Stimulated activated CD8-positive, alpha-beta memory T cell treated with anti-CD3 and anti-CD28 coated beads, Interleukin-15, amount 100 ng/mL, for 48 hours (primary cell): ENCODE data around the gene AK4.
"Not testable (repeated sequence)": the region's sequence is repeated elsewhere in the genome, so short reads cannot be mapped to it uniquely, and the experiment has no call there.

Experiments
- DNase-seq, 2 donors: peaks; one replicate each; pipeline ENCODE4 v3.0.0-alpha.2; 2020; ENCODE audit warnings: low read depth in 2 of 2

AK4 gene

DNA sequence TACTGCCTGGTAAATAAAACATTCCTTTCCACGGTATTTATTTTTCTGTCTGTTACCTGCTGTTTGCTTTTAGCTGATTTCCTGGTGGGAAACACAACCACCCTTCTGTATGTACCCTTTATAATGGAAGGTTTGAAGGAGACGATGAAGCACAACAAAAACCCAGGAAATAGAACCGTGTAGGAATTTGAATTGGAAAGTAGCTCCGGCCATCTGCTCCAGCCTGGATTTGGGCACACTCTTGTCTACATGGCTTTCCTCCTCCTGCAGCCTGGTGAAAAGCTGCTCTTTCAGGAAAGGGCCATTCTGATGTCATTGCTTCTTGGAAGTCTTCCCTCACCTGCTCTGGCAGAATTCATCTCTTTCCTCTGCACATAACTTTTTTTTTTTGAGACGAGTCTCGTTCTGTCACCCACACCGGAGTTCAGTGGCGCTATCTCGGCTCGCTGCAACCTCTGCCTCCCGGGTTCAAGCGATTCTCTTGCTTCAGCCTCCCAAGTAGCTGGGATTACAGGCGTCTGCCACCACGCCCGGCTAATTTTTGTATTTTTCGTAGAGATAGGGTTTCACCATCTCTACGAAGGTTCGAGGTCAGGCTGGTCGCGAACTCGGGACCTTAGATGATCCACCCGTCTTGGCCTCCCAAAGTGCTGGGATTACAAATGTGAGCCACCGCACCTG is 2.7 kb downstream of the AK4 start:
- no peak for DNase-seq

DNA sequence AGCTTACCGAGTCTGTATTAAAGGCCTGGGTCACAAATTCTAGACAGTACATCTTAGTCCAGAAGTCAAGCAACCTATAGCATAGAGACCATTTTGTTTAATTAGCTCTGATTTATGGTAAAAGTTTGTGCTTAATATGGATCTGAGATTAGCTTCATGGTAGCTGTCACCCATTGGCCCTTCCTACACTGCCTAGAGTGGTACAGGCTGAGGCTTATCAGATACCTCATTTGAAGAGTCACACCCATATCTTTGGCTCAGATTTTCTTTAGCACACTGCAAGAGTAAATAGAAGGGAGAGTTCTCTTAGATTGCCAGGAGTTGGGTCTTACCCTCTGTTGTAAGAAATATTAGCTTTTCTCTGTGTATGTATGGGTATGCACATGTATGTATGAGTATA is 3.6 kb downstream of the AK4 start:
- DNase-seq = no peak

DNA sequence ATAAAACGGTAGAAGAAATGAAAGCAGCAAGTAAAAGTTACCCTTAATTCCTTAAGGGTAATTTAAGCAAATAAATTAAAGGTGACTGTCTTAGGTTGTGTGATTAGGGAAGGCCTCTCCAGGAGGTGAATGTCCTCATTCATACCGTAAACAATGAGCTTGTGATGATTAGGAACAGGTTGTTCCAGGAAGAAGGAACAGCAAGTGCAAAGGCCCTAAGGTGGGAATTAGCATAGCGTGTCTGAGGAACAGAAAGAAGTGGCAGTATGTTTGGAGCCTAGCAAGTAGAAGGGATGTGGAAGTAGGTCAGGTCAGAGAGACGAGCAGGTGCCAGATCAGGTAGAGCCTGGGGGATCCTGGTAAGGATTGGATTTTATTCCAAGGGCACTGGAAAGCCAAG is 5.6 kb downstream of the AK4 start:
- no peak for DNase-seq

DNA sequence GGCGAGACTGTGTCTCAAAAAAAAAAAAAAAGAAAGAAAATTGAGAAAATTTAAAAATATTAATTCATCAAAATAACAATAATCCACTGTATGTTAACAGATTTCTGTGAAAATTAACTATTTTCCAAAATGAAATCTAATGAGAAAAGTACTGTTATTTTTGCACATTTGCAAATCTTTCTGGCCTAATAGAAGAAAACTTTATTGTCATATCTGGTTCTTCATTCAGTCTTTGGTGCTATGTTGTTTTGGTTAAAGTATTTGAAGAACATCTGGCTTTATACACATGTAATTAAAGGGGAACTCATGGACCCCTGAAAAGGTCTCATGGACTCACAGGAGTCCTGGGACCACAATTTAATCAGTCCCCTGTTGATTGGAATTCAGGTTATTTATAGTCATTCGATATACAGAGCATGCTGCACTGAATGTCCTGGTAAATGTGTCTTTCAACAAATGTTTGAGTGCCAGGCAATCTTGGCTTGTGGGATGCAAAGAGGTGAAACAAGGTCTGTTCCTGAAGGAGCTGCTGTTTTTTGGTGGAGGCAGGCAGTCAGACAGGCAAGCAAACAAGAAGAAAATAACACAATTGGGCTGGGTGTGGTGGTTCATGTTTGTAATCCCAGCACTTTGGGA is 9.0 kb downstream of the AK4 start:
- no peak for DNase-seq

DNA sequence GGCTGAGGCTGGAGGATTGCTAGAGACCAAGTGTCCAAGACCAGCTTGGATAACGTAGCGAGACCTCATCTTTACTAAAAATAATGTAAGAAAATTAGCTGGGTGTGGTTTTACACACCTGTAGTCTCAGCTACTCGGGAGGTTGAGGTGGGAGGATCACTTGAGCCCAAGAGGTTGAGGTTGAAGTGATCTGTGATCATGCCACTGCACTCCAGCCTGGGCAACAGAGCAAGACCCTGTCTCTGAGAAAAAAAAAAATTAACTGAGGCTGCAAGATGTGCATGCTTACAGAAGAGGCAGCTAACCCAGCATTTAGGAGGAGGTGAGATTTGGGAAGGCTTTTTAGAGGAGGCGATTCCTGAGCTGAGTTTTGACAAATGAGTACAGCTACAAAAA is 9.5 kb downstream of the AK4 start:
- DNase-seq = no peak

DNA sequence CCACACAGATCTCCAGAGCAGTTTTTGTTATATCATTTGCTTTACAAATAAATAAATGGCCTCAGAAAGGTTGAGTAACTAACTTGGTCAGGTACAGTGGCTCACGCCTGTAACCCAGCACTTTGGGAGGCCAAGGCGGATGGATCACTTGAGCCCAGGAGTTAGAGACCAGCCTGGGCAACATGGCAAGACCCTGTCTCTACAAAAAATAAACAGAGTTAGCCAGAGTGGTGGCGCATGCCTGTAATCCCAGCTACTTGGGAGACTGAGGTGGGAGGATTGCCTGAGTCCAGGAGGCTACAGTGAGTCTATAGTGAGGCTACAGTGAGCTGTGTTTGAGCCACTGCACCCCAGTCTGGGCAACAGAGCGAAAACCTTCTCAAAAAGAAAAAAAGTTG is 11.3 kb downstream of the AK4 start:
- not testable (repeated sequence) for DNase-seq

DNA sequence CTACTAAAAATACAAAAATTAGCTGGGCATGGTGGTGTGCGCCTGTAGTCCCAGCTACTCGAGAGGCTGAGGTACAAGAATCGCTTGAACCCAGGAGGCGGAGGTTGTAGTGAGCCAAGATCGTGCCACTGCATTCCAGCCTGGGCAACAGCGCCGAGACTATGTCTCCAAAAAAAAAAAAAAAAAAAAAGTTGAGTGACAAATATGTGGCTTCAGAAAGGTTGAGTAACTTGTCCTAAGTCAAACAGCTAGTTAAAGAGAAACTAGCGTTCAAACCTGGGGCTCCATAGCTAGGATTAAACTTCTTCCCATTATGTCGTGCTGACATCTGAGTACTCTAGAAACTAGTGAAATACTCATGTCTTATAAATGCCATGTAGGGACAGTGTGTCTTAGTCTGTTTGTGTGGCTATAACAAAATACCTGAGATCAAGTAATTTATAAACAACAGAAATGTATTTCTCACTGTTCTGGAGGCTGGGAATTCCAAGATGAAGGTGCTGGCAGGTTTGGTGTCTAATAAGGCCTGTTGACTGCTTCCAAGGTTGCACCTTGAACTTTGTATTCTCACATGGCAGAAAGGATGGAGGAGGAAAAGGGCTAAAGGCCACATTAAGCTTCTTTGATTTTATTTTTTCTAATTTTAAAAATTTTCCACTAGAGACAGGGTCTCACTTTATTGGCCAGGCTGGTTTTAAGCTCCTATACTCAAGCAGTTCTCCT is 12.0 kb downstream of the AK4 start:
- DNase-seq = no peak

DNA sequence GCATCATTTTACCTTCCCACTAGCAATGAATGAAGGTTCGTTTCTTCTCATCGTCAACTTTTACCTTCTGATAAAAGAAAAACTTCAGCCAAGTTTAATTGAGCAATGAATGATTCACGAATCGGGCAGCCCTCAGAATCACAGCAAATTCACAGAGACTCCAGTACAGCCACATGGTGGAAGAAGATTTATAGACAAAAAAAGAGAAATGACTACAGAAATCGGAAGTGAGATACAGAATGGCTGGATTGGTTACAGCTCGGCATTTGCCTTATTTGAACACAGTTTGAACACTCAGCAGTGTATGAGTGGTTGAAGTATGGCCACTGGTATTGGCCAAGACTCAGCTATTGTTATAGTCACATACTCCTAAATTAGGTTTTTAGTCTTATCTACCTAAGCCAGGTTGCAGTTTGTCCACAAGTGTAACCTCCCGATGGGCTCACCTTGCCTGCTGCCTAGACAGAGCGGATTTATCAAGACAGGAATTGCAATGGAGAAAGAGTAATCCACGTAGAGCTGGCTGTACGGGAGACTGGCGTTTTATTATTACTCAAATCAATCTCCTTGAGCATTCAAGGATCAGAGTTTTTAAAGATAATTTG is 15.3 kb downstream of the AK4 start:
- no peak for DNase-seq

DNA sequence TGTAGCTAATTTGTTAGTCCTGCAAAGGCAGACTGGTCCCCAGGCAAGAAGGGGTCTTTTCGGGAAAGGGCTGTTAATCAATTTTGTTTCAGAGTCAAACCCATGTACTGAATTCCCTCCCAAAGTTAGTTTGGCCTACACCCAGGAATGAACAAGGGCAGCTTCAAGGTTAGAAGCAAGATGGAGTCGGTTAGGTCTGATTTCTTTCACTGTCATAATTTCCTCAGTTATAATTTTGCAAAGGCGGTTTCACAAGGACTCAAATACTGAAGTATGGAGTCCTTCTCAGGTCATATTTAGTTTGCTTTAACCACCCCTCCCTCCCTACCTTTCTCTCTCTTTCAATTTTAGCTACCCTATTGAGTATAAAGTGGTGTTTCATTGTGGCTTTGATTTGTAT is 16.1 kb downstream of the AK4 start:
- DNase-seq = not testable (repeated sequence)

DNA sequence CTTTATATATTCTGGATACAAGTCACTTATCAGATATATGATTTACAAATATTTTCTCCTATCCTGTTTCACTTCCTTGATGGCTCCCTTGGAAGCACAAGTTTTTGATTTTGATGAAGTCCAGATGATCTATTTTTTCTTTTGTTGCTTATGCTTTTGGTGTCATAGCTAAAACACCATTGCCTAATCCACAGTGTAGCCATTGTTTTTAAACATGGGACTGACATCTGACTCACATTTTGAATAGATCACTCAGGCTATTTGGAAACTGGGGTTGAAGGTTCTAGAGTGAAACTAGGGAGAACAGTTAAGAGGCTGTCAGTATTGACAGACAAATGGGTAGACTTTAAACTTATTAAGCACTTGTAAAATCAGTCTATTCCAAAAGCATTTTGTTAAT is 16.6 kb downstream of the AK4 start:
- no peak for DNase-seq

DNA sequence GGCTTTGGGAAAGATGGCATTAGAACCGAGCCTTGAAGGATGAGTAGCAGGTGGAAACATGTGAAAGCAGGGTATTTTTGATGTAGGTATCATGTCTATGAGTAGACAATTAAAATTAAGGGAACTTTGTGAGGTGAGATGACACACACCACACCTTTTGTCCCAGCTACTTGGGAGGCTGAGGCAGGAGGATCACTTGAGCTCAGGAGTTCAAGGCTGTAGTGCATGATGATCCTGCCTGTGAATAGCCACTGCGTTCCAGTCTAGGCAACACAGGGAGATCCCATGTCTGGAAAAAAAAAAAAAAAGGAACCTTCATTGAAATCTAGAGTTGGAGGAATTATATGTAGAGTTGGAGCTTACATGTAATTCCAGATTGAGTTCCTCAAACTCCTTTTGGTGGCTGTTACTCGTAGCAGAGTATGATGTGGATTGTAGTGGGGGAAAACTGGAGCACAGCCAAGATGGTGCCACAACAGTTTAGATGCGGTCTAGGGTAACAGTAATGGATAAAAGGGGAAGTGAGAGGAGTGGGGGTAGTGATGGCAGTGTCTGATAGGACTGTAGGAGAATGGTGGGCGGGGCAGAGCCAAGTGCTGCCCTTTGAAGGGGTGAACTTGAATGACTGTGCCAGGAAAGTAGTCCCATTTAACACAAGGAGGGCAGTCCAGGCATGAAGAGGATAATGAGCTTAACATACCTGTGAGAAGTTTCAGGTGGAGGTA is 17.4 kb downstream of the AK4 start:
- no peak for DNase-seq

DNA sequence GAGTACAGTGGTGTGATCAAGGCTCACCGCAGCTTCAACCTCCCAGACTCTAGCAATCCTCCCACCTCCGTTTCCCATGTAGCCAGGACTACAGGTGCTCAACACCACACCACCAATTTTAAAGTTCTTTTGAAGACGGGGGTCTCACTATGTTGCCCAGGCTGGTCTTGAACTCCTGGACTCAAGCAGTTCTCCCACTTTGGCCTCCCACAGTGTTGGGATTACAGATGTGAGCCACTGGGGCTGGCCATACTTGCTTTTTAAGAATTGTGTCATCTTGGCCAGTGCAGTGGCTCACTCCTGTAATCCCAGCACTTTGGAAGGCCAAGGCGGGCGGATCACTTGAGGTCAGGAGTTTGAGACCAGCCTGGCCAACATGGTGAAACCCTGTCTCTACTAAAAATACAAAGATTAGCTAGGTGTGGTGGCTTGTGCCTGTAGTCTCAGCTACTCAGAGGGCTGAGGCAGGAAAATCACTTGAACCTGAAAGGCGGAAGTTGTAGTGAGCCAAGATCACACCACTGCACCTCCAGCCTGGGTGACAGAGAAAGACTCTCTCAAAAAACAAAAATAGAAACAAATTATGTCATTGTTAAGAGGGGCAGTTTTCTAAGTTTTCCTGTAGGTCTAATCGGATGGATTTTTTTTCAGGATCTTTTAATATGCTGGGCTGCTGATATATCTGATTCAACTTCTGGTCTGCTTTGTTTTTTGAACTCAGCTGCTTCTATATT is 18.7 kb downstream of the AK4 start:
- DNase-seq = no peak

DNA sequence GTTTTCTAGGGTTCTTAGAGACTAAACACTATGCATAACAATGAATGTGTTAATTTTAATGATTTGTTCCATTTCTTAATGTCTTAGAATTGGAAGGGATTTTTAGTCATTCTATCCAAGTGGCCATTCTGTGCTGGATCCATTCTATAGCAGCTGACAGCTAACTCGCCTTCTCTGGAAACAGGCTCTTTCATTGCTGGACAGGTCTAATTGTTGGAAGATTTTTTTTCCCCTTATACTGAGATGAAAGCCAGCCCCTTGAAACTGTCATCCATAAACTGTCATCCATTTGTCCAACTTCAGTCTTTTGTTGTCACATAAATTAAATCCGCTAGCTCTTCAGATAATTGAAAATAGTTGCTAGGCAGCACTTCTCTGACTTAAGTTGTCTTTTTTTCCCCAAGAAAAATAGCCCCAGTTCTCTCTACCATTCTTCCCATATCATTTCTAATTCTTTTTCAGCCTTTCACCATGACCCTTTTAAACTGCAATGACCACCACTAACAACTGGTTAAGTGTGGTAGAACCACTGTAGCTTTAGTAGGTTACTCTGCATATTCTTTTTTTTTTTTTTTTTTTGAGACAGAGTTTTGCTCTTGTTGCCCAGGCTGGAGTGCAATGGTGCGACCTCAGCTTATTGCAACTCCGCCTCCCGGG is 19.7 kb downstream of the AK4 start:
- no peak for DNase-seq

DNA sequence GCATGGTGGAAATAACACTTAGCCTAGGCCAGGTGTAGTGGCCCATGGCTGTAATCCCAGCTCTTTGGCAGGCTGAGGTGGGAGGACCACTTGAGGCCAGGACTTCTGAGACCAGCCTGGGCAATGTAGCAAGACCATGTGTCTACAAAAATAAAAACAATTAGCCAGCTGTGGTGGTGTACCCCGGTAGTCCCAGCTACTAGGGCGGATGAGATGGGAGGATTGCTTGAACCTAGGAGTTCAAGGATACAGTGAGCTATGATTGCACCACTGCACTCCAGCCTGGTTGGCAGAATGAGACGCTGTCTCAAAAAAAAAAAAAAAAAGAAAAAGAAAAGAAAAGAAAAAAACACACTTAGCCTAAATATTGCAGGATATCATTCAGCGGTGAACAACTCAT is 20.9 kb downstream of the AK4 start:
- no peak for DNase-seq

DNA sequence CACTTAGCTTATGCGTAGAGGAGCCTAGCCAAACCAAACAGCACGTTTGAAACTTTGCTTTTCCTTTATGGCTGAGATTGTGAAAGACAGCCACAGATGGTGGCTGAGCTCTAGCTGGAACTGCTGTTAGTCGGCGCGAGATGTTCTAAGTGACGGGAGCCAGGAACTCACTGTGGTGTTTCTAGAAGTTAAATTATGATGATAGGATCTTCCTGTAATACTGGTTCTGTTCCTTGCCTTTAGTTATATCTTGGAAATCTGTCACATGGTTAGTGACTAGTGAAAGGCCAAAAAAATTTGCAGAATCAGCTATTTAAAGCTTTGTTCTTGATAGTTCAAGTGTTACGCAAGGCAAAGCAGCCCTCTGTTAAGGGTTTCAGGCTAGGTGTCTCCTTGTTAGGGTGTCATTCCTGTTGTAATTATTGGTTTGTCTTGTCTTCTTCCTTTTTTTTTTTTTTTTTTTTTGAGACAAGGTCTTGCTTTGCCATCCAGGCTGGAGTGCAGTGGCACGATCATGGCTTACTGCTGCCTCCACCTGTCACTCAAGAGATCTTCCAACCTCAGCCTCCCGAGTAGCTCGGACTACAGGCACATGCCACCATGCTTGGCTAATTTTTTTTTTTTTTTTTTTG is 22.6 kb downstream of the AK4 start:
- no peak for DNase-seq

DNA sequence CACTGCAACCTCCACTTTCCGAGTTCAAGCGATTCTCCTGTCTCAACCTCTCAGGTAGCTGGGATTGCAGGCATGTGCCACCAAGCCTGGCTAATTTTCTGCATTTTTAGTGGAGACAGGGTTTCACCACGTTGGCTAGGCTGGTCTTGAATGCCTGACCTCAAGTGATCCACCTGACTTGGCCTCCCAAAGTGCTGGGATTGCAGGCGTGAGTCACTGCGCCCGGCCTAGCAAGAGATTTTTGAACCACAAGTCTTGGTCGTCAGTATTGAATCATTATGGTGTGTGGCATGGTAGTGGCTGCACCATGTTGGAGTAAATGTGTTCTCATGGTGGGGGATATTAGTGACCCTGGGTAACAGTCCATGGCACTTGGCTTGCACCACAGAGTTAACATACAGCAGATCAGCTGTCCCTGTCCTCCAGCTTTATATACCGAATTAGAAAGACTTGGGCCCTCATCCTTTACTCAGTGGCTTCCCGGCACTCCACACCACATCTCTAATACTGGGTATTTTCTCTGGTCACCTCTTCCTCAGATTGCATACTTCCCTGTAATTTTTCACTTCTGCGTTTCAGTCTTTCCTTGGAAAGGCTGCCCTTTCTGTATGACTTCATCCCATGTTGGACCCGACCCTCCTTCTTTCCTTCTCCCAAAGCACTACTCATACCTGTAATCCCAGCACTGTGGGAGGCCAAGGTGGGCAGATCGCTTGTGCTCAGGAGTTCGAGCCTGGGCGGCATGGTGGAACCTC is 25.1 kb downstream of the AK4 start:
- no peak for DNase-seq

DNA sequence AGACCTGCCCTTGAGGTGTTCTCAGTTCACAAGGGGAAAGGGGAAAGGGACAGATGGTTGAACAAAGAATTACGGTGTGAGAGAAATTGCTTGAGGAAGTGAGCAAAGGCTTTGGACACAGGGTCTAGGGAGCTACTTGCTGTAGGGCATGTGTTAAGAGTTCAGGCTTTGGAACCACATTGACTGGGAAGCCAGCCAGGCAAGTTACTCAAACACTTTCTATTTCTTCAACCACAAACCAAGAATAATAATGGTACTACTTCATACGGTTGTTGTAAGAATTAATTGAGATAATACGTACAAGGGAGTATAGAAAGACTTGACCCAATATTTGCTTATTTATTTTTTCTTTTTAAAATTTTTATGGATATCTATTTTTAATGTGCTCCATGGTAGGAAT is 26.6 kb downstream of the AK4 start:
- DNase-seq = no peak

DNA sequence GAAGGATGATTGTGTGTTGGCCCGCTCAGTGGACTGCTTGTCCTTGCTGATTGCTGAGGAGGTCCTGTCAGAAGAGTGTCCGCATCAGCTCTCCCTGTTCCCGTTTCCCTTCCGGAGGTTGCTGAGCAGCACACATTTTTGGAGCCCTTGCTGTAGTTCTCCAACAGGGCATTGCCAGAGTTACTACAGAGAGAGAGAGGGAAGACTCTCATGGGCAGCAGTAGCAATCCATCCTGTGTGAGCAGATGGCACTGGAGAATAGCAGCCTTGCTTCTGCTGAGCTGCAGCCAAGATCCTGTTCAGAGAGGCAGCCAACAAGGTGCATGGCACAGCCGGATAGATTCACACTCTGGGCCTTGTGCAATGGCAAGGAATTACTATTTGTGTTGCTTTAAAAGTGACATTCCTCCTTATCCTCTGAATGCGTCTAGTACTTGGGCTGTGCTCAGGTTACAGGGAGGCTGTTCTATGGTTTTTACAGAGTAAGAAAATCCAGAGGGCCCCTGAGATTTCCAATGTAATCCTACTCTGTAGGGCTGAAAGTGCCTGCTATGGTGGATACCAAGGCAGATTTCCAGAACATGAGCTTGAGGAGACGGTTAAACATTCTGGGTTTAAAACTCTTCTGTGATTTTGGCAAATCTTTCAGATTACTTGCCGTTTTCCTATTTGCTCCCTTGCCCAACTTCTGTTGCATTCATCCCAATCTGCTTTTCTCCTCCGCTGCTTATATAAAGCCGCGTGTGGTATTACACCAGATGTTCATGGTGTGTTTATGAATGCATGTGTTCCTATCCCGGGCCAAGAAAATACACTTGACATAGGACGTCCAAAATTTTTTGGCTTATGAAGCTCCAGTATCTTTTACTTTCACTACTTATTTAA is 27.4 kb downstream of the AK4 start:
- no peak for DNase-seq

DNA sequence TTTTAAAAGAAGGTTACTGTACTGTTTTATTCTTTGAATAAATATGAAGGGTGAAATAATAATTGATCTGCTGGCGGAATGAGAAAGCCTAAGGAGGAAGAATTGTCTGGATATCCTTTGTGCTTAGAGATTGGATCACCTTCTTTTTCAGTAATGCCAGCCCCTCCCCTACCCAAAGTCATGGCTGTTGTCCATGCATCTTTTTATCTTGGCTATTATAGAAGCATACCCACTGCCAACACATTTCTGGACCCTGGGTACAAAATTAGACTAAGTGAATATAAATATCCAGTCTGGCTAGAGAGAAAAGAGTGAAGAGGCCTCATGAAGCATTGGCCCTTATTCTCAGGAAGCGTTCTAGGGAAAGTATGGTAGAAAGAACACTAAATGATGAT is 28.1 kb downstream of the AK4 start:
- DNase-seq = no peak
